KOPT-K1 (cell line): ENCODE results near the gene TENM4.
"Not testable (repeated sequence)": the region's sequence is repeated elsewhere in the genome, so short reads cannot be mapped to it uniquely, and the experiment has no call there.

Experiments
- H3K27ac ChIP-seq: fragments of 200-600 bp; sonication (generic); 2 replicates; pipeline ENCODE4 v1.5.1; 2016; ENCODE audit warnings: antibody characterized with exemption, mild to moderate bottlenecking, low read depth, low read length; ENCODE audit not compliant: poor library complexity, severe bottlenecking
- H3K36me3 ChIP-seq: fragments of 200-600 bp; sonication (generic); 2 replicates; pipeline ENCODE4 v1.5.1; 2017; ENCODE audit warnings: antibody characterized with exemption, mild to moderate bottlenecking, low read length, moderate library complexity; ENCODE audit not compliant: insufficient read depth
- H3K9me3 ChIP-seq: fragments of 200-600 bp; sonication (generic); 2 replicates; pipeline ENCODE4 v1.5.1; 2017; ENCODE audit warnings: antibody characterized with exemption, low read length, mild to moderate bottlenecking; ENCODE audit not compliant: insufficient read depth, poor library complexity, severe bottlenecking

TENM4 gene

GRCh38 chr11:78651923-78652842, 788.6 kb downstream of the TENM4 start:
- Histone ChIP-seq H3K9me3 (no peaks in the 10 kb centered on the region), H3K27ac (no peak overlapping the region), H3K36me3 (no peaks in the 10 kb centered on the region)

GRCh38 chr11:78651136-78651775, 789.6 kb downstream of the TENM4 start:
- Histone ChIP-seq H3K9me3 (no peaks in the 10 kb centered on the region), H3K27ac (no peak overlapping the region), H3K36me3 (no peaks in the 10 kb centered on the region)

GRCh38 chr11:78649361-78650215, 791.2 kb downstream of the TENM4 start:
- Histone ChIP-seq H3K9me3 (no peaks in the 10 kb centered on the region), H3K27ac (no peak overlapping the region)

GRCh38 chr11:78647986-78648875, 792.6 kb downstream of the TENM4 start:
- no peaks in the 10 kb centered on the region for H3K9me3 ChIP-seq
- no peak overlapping the region for H3K27ac ChIP-seq
- H3K36me3 ChIP-seq: no peaks in the 10 kb centered on the region

More at GRCh38 chr11:78649361-78650215, 791.2 kb downstream of the TENM4 start:
- H3K36me3 ChIP-seq: no peaks in the 10 kb centered on the region

- H3K36me3 ChIP-seq: no peaks in the 10 kb centered on the region
- H3K27ac ChIP-seq: no peak overlapping the region
- H3K9me3 ChIP-seq: no peaks in the 10 kb centered on the region
Measured at GRCh38 chr11:78647266-78647915, 793.4 kb downstream of the TENM4 start.

- Histone ChIP-seq H3K9me3 (no peaks in the 10 kb centered on the region), H3K27ac (no peak overlapping the region), H3K36me3 (no peaks in the 10 kb centered on the region)
Measured at GRCh38 chr11:78646564-78647185, 794.2 kb downstream of the TENM4 start.

- no peak overlapping the region for H3K27ac ChIP-seq
- H3K9me3 ChIP-seq: no peaks in the 10 kb centered on the region
- no peaks in the 10 kb centered on the region for H3K36me3 ChIP-seq
Measured at GRCh38 chr11:78645226-78646202, 795.3 kb downstream of the TENM4 start.

GRCh38 chr11:78643676-78644056, 797.2 kb downstream of the TENM4 start:
- H3K36me3 ChIP-seq: no peaks in the 10 kb centered on the region
- H3K27ac ChIP-seq: no peak overlapping the region
- no peaks in the 10 kb centered on the region for H3K9me3 ChIP-seq

GRCh38 chr11:78642979-78643675, 797.7 kb downstream of the TENM4 start:
- no peak overlapping the region for H3K27ac ChIP-seq
- no peaks in the 10 kb centered on the region for H3K9me3 ChIP-seq
- no peaks in the 10 kb centered on the region for H3K36me3 ChIP-seq

- no peaks in the 10 kb centered on the region for H3K36me3 ChIP-seq
- H3K9me3 ChIP-seq: no peaks in the 10 kb centered on the region
- H3K27ac ChIP-seq: no peak overlapping the region
Measured at GRCh38 chr11:78641541-78641940, 799.3 kb downstream of the TENM4 start.

GRCh38 chr11:78638704-78639380, 802.0 kb downstream of the TENM4 start:
- Histone ChIP-seq H3K9me3 (no peaks in the 10 kb centered on the region), H3K27ac (no peak overlapping the region), H3K36me3 (no peaks in the 10 kb centered on the region)

- H3K27ac ChIP-seq, H3K9me3 ChIP-seq, H3K36me3 ChIP-seq: not testable (repeated sequence)
Measured at GRCh38 chr11:78637527-78637926, 803.3 kb downstream of the TENM4 start.
